ENCODE data around the gene GJA4. TPM values are rescaled to one million over a fixed set of nuclear protein-coding genes. Genes with fewer than 3 reads are reported as not detected.
A peak's percentile ranks its signal among the peaks of the same experiment; 100 is the strongest.

The GJA4 gene
- 20.9 TPM for total RNA-seq
- long read RNA-seq, transcript GJA4-202 (2 exons, 1,059 nt) = minor isoform, 6 of 29 reads
- long read RNA-seq, transcript GJA4-201 (2 exons, 1,622 nt) = major isoform, 18 of 29 reads
- long read RNA-seq, partial matches to known transcripts = 0 of 29 reads
- long read RNA-seq, other reads (novel, unspliced or antisense) = 5 of 29 reads

GRCh38 chr1:34792868-34793727, at the start of gene GJA4:
GJA4 (plus strand) TSS chr1:34792999; CDS start chr1:34794214, 1,215 bp downstream.
- ATAC-seq (ENCODE audit: poor library complexity) (peak; percentile 34), DNase-seq (peak; percentile 53)
- intact Hi-C loops (cut with DNase I) = no loop called here

- no peak for DNase-seq
- no peak for ATAC-seq (ENCODE audit: poor library complexity)
- intact Hi-C loops (cut with DNase I) = loop anchor here (5.0 to 10.0 kb wide), 3 partner anchors 281 to 1111 kb away; no protein-coding TSS in a partner anchor
Measured at GRCh38 chr1:34743775-34744174, 49.0 kb upstream of the GJA4 start.

- no peak for ATAC-seq (ENCODE audit: poor library complexity)
- intact Hi-C loops (cut with DNase I) = loop anchor here (5.0 to 10.0 kb wide), 3 partner anchors 283 to 1113 kb away; no protein-coding TSS in a partner anchor
Measured at GRCh38 chr1:34744851-34745250, 47.9 kb upstream of the GJA4 start.

GRCh38 chr1:34745666-34746065, 47.1 kb upstream of the GJA4 start:
- ATAC-seq (ENCODE audit: poor library complexity) (no peak), DNase-seq (no peak)
- intact Hi-C loops (cut with DNase I) = loop anchor here (10.0 kb wide), 1 partner anchor 631 kb away; no protein-coding TSS in a partner anchor

More at GRCh38 chr1:34744851-34745250, 47.9 kb upstream of the GJA4 start:
- DNase-seq = no peak

- no peak for DNase-seq
- ATAC-seq (ENCODE audit: poor library complexity) = no peak
- intact Hi-C loops (cut with DNase I) = loop anchor here (10.0 kb wide), 1 partner anchor 631 kb away; no protein-coding TSS in a partner anchor
Measured at GRCh38 chr1:34746101-34746500, 46.7 kb upstream of the GJA4 start.

- no peak for DNase-seq
- intact Hi-C loops (cut with DNase I) = loop anchor here (10.0 kb wide), 1 partner anchor 632 kb away; no protein-coding TSS in a partner anchor
- no peak for ATAC-seq (ENCODE audit: poor library complexity)
Measured at GRCh38 chr1:34746785-34747637, 45.8 kb upstream of the GJA4 start.

- intact Hi-C loops (cut with DNase I) = loop anchor here (10.0 kb wide), 1 partner anchor 633 kb away; no protein-coding TSS in a partner anchor
- ATAC-seq (ENCODE audit: poor library complexity) (no peak), DNase-seq (no peak)
Measured at GRCh38 chr1:34747638-34747941, 45.2 kb upstream of the GJA4 start.

- no peak for ATAC-seq (ENCODE audit: poor library complexity)
Measured at GRCh38 chr1:34749992-34750391, 42.8 kb upstream of the GJA4 start.

GRCh38 chr1:34750610-34751009, 42.2 kb upstream of the GJA4 start:
- no peak for ATAC-seq (ENCODE audit: poor library complexity)
- intact Hi-C loops (cut with DNase I) = no loop called here
- DNase-seq = no peak

More at GRCh38 chr1:34749992-34750391, 42.8 kb upstream of the GJA4 start:
- intact Hi-C loops (cut with DNase I) = loop anchor here (10.0 kb wide), 1 partner anchor 635 kb away; no protein-coding TSS in a partner anchor
- no peak for DNase-seq

GRCh38 chr1:34753163-34753562, 39.6 kb upstream of the GJA4 start:
- intact Hi-C loops (cut with DNase I) = no loop called here
- ATAC-seq (ENCODE audit: poor library complexity) = no peak
- DNase-seq = no peak

GRCh38 chr1:34754964-34755637, 37.7 kb upstream of the GJA4 start, which contains the start of gene GJB5:
GJB5 (plus strand) TSS chr1:34755047; CDS start chr1:34757331, 2,284 bp downstream.
- ATAC-seq (ENCODE audit: poor library complexity) = no peak
- intact Hi-C loops (cut with DNase I) = no loop called here
- DNase-seq = no peak

GRCh38 chr1:34755961-34756360, 36.8 kb upstream of the GJA4 start:
- intact Hi-C loops (cut with DNase I) = no loop called here
- no peak for DNase-seq
- no peak for ATAC-seq (ENCODE audit: poor library complexity)

GRCh38 chr1:34757386-34757785, 35.4 kb upstream of the GJA4 start:
- ATAC-seq (ENCODE audit: poor library complexity) (no peak), DNase-seq (no peak)
- intact Hi-C loops (cut with DNase I) = no loop called here

- intact Hi-C loops (cut with DNase I) = no loop called here
- DNase-seq (no peak), ATAC-seq (ENCODE audit: poor library complexity) (no peak)
Measured at GRCh38 chr1:34758751-34759150, 34.0 kb upstream of the GJA4 start.

GRCh38 chr1:34759503-34760357, 33.1 kb upstream of the GJA4 start, which contains the start of gene GJB4:
GJB4 (plus strand) TSS chr1:34759740; CDS start chr1:34761255, 1,515 bp downstream.
- intact Hi-C loops (cut with DNase I) = no loop called here
- ATAC-seq (ENCODE audit: poor library complexity) = no peak
- DNase-seq = no peak

GRCh38 chr1:34761176-34761761, 31.5 kb upstream of the GJA4 start:
- no peak for DNase-seq
- intact Hi-C loops (cut with DNase I) = no loop called here
- ATAC-seq (ENCODE audit: poor library complexity) = no peak

- no peak for ATAC-seq (ENCODE audit: poor library complexity)
- intact Hi-C loops (cut with DNase I) = no loop called here
- DNase-seq = no peak
Measured at GRCh38 chr1:34761776-34762307, 31.0 kb upstream of the GJA4 start.

Data from Right ventricle myocardium superior (tissue), 1 donor.